BE2C (cell line): ENCODE measurements around the gene CD79A.

Experiments
- DNase-seq: peaks from one replicate; pipeline ENCODE4 v3.0.0-alpha.2; 2020
- H3K27me3 ChIP-seq: fragments of 250-450 bp; sonication (Bioruptor Pico); 2 replicates; pipeline ENCODE4 v1.5.1; 2020; ENCODE audit warnings: mild to moderate bottlenecking
- H3K36me3 ChIP-seq: fragments of 250-450 bp; sonication (Bioruptor Pico); 2 replicates; pipeline ENCODE4 v1.5.1; 2020; ENCODE audit warnings: mild to moderate bottlenecking
- H3K4me1 ChIP-seq: fragments of 250-450 bp; sonication (Bioruptor Pico); 2 replicates; pipeline ENCODE4 v1.5.1; 2020
- H3K4me3 ChIP-seq: 2 replicates; pipeline ENCODE4 v1.5.1; 2011; ENCODE audit warnings: low read depth, low read length
- H3K9me3 ChIP-seq: fragments of 250-450 bp; sonication (Bioruptor Pico); 2 replicates; pipeline ENCODE4 v1.5.1; 2020
- TF ChIP-seq, protein P1 (sequence below): IDR thresholded peaks from 2 replicates; pipeline ENCODE4 v1.5.1; 2012; ENCODE audit warnings: mild to moderate bottlenecking, low read depth, low read length

Gene CD79A

DNA sequence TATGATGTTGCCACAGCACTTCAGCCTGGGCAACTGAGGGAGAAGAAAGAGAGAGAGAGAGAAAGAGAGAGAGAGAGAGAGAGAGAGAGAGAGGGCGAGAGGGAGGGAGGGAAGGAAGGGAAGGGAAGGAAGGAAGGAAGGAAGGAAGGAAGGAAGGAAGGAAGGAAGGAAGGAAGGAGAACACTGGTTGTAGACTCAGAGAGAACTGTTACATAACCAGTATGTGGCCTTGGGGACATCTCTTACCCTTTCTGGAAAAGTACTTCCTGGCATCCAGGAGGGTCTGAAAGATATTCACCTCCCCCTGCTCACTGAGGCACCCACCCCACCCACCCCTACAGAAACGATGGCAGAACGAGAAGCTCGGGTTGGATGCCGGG is 3.2 kb downstream of the CD79A start:
- H3K9me3 ChIP-seq = no peaks in the 10 kb centered on the region
- DNase-seq = no peak
- peaks cover 21% of the 10 kb centered on the region for H3K27me3 ChIP-seq
- TF ChIP-seq, protein P1, sequence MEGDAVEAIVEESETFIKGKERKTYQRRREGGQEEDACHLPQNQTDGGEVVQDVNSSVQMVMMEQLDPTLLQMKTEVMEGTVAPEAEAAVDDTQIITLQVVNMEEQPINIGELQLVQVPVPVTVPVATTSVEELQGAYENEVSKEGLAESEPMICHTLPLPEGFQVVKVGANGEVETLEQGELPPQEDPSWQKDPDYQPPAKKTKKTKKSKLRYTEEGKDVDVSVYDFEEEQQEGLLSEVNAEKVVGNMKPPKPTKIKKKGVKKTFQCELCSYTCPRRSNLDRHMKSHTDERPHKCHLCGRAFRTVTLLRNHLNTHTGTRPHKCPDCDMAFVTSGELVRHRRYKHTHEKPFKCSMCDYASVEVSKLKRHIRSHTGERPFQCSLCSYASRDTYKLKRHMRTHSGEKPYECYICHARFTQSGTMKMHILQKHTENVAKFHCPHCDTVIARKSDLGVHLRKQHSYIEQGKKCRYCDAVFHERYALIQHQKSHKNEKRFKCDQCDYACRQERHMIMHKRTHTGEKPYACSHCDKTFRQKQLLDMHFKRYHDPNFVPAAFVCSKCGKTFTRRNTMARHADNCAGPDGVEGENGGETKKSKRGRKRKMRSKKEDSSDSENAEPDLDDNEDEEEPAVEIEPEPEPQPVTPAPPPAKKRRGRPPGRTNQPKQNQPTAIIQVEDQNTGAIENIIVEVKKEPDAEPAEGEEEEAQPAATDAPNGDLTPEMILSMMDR = no peak
- no peaks in the 10 kb centered on the region for H3K4me1 ChIP-seq
- H3K36me3 ChIP-seq = no peaks in the 10 kb centered on the region
- H3K4me3 ChIP-seq = no peak overlapping the region

DNA sequence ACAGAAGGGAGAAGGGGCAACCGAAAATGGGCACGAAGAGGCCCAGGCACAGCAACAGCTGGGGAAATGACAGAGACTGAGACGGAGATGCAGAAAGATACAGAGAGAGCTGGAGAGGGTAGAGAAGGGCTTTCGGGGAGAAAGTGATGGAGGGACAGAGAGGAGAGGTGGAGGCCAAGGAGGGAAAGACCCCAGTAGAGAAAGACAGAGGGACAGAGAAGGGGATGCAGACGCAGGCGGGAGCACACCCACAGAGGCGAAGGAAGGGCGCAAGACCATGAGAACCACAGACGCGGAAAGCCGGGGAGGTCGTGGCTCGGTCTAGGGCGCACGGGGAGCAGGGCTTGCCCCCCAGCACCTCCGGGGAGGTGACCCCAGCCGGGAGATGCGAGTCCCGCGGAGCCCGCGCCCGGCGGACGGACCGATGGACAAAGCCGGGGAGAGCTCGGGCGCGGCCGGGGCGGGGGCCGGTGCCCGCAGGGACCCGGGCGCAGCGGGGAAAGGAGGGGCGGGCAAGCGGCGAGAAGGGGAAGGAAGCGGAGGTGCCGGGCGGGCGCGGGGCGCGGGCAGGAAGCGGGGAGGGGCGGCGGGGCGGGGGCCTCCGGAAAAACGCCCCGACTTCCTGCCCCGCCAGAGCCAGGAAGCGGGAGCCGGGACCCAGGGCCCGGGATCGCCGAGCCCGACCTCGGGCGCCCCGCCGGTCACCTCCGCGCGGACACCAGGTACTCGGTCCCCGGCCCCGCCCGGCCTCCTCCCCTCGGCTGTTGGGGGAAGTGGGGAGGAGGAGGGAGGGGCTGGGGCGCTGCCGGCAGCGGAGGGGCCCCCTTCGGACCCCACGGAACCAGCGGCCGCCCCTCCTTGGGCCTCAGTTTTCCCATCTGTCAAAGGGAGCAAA is 5.7 kb downstream of the CD79A start, which contains the start of gene ARHGEF1:
TSS of gene ARHGEF1 (plus strand) at position 617 of the 895 bp plus-strand sequence. CDS start 4,899 bp downstream, outside the sequence.
- no peak for DNase-seq
- Histone ChIP-seq H3K27me3 (peaks cover 17% of the 10 kb centered on the region), H3K9me3 (no peaks in the 10 kb centered on the region), H3K4me3 (peak within 1 kb of the TSS; percentile 94), H3K36me3 (no peaks in the 10 kb centered on the region), H3K4me1 (no peaks in the 10 kb centered on the region)
- TF ChIP-seq, protein P1 = no peak

DNA sequence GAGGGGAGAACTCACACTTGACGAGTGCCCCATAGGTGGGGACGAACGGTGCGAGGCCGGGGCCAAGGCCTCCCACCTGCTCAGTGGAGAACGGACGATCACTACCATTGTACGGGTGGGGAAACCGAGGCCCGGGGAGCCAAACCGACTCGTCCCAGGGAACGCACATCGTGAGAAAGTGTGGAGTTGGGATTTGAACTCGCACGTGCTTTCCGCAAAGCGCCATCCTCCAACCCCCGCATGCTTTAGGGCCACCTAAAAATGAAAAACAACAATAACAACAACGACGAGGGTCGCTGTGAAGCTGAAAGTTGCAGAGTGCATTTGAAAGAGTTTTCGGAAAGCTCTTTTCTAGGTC is 6.4 kb downstream of the CD79A start:
- peak overlapping the region; percentile 94 for H3K4me3 ChIP-seq
- H3K27me3 ChIP-seq = peaks cover 17% of the 10 kb centered on the region
- TF ChIP-seq, protein P1 = no peak
- no peak for DNase-seq
- no peaks in the 10 kb centered on the region for H3K36me3 ChIP-seq
- H3K4me1 ChIP-seq = no peaks in the 10 kb centered on the region
- no peaks in the 10 kb centered on the region for H3K9me3 ChIP-seq

DNA sequence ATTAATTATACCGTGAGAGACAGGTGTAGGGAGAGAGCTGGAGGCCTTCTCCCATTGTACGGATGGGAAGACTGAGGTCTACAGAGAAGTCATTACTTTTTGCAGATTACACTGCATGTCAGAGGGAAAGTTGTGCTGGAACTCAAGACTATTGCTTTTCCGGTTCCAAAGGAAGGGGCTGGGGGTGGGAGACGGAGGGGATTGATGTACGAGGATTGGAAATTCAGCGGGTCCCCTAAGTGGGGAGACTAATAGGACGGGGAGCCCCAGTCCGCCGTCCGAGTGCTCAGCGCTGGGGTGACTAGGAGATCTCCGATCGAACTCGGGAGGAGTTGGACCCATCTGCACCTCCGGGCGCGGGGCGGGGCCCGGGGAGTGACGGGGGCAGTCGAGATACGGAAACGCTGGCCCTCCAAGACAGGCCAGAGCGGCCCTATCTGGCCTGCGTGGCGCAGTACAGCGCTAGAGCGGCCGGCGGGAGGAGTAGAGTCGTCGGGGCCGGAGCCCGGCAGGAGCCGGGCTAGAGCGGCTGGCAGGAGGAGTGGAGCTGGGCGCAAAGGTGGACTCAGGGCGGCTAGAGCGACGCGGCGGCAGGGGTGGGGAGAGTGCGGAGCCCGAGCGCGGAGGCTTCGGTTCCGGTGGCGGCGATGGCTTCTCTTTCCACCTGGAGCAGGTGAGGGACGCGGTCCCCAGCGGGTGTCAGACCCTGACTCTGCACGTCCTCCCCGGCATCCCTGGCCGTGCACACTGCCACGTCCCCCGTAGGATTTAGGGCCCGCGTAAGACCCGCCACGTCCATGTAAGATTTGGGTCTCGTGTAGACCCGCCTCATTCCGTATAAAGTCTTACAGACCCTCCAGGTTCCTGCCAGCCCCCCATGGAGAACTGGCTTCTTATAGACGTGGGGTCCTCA is 7.0 kb downstream of the CD79A start:
- H3K9me3 ChIP-seq = no peaks in the 10 kb centered on the region
- DNase-seq = peak; percentile 97
- peaks cover 17% of the 10 kb centered on the region for H3K27me3 ChIP-seq
- no peaks in the 10 kb centered on the region for H3K4me1 ChIP-seq
- peak overlapping the region; percentile 94 for H3K4me3 ChIP-seq
- no peaks in the 10 kb centered on the region for H3K36me3 ChIP-seq
- TF ChIP-seq, protein P1 = 0 out of 2 replicates have a peak, but pooled peaks have one; percentile 17

DNA sequence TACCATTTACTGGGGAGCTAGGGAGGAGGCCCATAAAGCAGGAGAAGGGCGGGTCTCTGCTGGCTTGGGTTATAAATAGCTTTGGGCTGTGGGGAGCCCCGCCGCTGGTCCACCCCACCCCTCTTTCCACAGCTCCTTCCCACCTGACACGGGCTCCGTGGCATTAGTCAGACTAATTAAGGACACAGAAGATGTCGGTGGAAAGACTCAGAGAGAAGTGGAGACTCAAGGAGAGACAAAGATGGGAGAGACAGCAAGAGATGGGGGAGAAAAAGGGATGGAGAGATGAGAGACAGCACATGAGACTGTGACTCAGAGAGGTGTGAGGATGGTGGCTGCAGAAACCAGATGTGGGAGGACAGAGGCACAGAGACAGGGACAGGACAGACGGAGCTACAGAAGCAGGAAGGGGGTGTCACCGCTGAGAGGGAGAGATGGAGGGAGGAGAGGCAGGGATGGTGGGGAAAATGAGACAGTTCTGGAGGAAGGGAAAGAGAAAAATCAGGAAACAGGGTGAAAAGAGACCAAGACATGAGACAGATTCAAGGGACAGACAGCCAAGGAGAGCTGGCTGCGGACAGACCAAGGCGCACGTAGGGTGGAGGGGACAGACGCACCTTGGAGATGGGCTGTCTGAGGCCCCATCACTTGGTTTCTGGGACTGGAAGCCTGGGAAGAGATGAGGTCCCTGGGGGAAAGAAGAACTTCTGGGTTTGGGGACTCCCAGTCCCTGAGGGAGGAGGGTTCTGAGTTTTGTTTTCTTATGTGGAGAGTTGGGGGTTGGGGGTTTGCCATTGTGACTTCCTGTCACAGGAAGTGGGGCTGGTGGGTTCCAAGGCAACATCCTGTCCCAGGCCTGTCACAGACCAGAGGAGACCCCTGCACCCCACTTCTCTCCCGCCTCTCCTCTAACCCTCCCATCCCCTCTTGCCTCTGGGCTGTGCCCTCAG is 10.0 kb downstream of the CD79A start:
- Histone ChIP-seq H3K4me1 (no peaks in the 10 kb centered on the region), H3K4me3 (no peak overlapping the region), H3K9me3 (no peaks in the 10 kb centered on the region), H3K27me3 (peaks cover 16% of the 10 kb centered on the region), H3K36me3 (no peaks in the 10 kb centered on the region)
- TF ChIP-seq, protein P1 = no peak
- DNase-seq = no peak
